Activated CD4-positive, alpha-beta T cell treated with anti-CD3 and anti-CD28 coated beads for 4 hours (primary cell): ENCODE data around the gene YJU2.
A peak's percentile ranks its signal among the peaks of the same experiment; 100 is the strongest.
"Not testable (repeated sequence)": the region's sequence is repeated elsewhere in the genome, so short reads cannot be mapped to it uniquely, and the experiment has no call there.

ENCODE experiments used
- DNase-seq, 2 donors: peaks; one replicate each; pipeline ENCODE4 v3.0.0-alpha.2; 2020

YJU2 gene

GRCh38 chr19:4246767-4247593 lies at the start of gene YJU2:
Gene YJU2 (plus strand): TSS chr19:4247080. CDS start chr19:4247147, 67 bp downstream.
- DNase-seq, result peak; percentile 99 to 100

DNA sequence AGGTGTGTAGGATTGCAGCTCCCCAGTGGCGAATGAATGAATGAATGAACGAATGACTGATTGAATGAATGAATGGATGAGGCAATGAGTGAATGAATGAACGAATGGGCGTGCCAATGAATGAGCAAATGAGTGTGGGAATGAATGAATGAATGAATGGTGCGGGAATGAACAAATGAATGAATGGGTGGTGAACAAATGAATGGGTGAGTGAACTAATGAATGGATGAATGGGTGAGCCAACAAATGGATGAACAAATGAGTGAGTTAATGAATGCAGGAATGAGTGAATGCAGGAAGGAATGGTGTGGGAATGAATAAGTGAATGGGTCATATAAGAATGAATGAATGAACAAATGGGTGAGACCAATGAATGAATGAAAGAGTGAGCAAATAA lies 49.7 kb upstream of the YJU2 start:
- DNase-seq, result no peak

DNA sequence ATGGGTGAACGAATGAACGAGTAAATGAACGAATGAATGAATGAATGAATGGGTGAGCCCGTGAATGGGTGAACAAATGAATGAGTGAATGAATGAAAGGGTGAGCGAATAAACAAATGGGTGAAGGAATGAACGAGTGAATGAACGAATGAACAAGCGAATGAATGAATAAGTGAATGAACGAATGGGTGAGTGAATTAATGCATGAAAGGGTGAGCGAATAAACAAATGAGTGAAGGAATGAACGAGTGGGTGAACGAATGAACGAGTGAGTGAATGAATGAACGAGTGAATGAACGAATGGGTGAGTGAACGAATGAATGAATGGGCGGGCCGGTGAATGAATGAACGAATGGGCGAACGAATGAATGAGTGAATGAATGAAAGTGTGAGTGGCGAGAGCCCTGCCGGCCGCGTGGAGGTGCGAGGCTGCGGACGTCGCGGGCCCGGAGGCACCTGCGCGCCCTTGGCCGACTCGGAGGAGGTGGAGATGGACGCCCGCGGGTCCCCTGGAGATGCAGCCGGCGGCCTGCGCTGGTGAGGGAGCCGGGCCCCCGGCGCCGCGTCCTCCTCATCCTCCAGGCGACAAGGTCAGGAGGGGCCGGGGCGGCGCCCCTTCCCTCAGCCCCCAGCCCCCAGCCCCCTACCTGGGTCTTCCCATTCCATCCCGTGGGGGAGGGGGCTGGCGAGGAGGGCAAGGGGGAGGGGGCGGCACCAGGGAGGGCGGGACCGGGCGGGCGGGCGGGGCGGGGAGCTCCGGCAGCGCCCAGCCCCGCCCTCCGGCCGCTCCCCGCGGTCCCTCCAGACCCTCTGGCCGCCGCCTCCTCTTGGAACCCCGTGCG lies 49.0 kb upstream of the YJU2 start:
- DNase-seq, result no peak

- no peak for DNase-seq
Measured at GRCh38 chr19:4198467-4199126, 48.3 kb upstream of the YJU2 start.

GRCh38 chr19:4199699-4200293 lies 47.1 kb upstream of the YJU2 start:
- DNase-seq, result no peak

GRCh38 chr19:4200940-4201542 lies 45.8 kb upstream of the YJU2 start:
- DNase-seq, result no peak

DNA sequence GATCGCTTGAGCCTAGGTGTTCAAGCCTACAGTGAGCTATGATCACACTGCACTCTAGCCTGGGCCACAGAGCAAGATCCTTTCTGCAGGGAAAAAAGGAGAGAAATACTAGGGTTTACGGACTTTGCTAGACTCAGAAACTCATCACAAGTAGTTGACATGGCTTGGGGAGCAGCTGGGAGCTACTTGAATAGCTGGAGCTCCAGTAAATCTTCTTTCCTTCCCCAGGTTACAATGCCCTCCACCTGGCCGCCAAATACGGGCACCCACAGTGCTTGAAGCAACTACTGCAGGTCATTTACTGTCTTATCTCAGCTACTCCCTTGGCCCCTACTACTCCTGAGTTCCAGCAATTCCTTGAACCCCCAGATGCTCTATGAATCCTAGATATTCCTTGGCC lies 45.1 kb upstream of the YJU2 start:
- DNase-seq, result no peak

DNA sequence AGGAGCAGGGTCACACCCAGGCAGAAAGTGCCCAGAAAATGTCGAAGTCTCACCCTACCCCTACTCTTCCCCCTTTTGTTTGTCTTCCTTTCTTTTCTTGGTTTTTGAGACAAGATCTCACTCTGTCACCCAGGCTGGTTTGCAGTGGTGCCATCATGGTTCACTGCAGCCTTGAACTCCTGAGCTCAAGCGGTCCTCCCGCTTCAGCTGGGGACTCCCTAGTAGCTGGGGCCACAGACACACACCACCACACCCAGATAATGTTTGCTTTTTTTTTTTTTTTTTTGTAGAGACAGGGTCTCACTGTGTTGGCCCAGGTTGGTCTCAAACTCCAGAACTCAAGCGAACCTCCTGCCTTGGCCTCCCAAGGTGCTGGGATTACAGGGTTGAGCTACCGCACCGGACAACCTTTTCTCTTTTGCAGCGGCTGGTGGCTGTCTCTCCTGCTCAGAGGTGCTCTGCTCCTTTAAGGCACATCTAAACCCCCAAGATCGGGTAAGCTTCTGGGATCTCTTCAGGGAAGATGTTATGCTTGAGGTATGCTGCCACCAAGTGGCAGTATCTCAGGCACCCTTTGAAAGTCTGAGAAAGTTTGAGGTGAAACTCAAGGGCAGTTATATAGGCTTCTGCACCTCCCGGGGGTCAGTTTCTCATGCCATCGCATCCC lies 39.9 kb upstream of the YJU2 start:
- DNase-seq, result no peak

DNA sequence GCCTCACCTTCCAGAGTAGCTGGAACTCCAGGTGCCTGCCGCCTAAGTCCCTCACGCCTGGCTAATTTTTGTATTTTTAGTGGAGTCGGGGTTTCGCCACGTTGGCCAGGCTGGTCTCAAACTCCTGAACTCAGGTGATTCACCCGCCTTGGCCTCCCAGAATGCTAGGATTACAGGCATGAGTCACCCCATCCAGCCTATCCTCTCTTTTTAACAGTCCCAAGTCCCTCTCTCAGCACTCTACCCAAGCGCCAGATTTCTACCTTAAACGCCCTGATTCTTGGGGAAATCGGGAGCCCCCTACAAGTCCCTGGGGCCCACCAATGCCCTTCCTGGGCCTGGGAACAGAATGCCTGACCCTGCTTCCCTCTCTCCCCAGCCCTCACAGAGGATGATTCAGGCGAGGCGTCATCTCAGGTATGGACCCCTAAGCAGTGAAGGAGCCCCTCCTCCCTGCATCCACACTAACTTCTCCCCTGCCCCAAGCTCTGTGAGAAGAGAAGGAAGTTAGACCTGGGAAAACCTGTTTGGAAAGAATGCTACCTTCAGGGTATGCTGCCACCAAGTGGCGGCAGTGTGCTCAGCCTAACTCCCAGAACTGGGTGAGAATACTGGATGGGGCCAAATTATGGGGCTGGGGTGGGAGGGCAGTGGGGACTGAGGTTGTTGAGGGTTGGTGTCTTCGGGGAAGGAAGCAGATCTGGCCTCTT lies 38.3 kb upstream of the YJU2 start:
- no peak for DNase-seq

GRCh38 chr19:4210166-4210731 lies 36.6 kb upstream of the YJU2 start:
- no peak for DNase-seq

- DNase-seq, result no peak
Measured at GRCh38 chr19:4213116-4213515, 33.8 kb upstream of the YJU2 start.

- DNase-seq, result no peak
Measured at GRCh38 chr19:4215807-4216206, 31.1 kb upstream of the YJU2 start.

DNA sequence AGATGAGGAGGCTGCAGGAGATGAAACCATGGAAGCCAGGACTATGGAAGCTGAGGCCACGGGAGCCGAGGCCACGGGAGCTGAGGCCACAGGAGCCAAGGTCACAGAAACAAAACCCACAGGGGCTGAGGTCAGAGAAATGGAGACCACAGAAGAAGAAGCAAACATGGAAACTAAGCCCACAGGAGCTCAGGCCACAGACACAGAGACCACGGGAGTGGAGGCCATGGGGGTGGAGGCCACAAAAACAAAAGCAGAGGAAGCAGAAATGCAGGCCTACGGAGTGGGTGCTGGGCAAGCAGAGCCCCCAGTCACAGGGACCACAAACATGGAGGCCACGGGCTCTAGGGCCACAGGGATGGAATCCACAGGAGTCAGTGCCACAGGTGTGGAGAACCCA lies 30.0 kb upstream of the YJU2 start:
- DNase-seq, result no peak

- DNase-seq, result no peak
Measured at GRCh38 chr19:4217429-4218264, 29.2 kb upstream of the YJU2 start.

DNA sequence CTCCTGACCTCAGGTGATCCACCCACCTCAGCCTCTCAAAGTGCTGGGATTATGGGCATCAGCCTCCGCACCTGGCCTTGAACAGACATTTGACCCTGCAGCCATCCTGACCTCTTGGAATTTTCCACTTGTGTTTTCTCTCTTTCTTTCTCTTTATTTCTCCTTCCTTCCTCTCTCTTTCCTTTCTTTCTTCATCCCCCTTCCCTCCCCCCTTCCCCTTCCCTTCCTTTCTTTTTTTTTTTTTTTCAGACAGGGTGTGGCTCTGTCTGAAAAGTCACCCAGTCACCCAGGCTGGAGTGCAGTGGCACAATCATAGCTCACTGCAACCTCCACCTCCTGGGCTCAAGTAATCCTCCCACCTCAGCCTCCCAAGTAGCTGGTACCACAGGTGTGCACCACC lies 28.4 kb upstream of the YJU2 start:
- not testable (repeated sequence) for DNase-seq

DNA sequence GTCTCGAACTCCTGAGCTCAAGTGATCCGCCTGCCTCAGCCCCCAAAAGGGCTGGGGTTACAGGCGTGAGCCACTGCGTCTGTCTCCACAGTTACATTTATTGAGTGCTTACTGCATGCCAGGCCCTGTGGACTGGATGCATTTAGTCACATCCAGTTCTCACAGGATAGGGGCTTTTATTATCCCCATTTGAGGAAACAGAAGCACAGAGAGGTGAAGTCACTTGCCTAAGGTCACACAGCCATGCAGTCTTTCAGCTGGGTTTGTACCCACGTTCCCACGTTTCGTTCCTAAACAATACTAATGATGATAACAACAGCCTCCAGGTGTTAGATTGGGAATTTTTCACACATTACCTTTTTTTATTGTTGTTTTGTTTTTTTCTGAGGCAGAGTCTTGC lies 26.7 kb upstream of the YJU2 start:
- DNase-seq, result no peak

- no peak for DNase-seq
Measured at GRCh38 chr19:4224470-4224869, 22.4 kb upstream of the YJU2 start.

DNA sequence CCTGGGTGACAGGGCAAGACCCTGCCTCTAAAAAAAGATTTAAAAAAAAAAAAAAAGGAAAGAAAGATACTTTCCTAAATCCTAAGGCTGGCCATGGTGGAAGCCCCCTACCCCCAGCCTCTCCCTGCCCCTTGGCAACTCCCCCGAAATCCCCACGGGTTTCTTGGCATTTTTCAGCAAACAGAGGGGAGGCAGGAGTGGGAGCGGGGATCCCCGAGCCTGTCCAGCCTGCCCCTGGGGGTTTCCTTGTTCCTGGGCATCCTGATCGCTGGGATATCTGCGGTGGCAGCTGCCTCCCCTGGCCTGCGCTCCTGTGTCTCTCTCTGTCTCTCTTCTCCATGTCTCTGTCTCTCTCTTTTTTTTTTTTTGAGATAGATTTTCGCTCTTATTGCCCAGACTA lies 21.0 kb upstream of the YJU2 start:
- no peak for DNase-seq

DNA sequence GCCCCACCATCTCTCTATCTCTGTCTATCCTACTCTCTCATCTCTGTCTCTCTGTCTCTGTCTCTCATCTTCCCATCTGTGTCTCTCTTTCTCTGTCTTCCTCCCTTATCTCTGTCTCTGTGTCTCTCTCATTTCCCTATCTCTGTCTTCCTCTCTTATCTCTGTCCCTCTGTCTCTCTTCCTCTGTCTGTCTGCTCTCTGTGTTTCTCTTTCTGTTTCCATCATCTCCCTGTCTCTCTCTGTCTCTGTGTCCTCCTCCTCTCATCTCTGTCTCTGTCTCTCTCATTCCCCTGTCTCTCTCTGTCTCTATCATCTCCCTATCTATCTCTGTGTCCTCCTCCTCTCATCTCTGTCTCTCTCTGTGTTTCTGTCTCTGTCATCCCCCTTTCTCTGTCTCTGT lies 19.1 kb upstream of the YJU2 start:
- DNase-seq, result no peak

- no peak for DNase-seq
Measured at GRCh38 chr19:4228765-4229178, 18.1 kb upstream of the YJU2 start.
